ENCODE data around the gene DPP6. TPM values are rescaled to one million over a fixed set of nuclear protein-coding genes. Genes with fewer than 3 reads are reported as not detected.

The DPP6 gene
- total RNA-seq, 1 donor from 2014 or later, result not detected

GRCh38 chr7:154195266-154195665 is 143.1 kb downstream of the DPP6 start:
- H3K36me3 Mint-ChIP-seq (ENCODE audit: unreplicated experiment), result peaks cover 6% of the 10 kb centered on the region
- no peaks in the 10 kb centered on the region for H3K4me1 Mint-ChIP-seq (ENCODE audit: low read depth, unreplicated experiment)
- H3K27ac Mint-ChIP-seq (ENCODE audit: unreplicated experiment), result no peak overlapping the region
- peaks cover 14% of the 10 kb centered on the region for H3K9me3 Mint-ChIP-seq (ENCODE audit: unreplicated experiment)
- no peaks in the 10 kb centered on the region for H3K27me3 Mint-ChIP-seq (ENCODE audit: unreplicated experiment)
- TF ChIP-seq, protein P1, sequence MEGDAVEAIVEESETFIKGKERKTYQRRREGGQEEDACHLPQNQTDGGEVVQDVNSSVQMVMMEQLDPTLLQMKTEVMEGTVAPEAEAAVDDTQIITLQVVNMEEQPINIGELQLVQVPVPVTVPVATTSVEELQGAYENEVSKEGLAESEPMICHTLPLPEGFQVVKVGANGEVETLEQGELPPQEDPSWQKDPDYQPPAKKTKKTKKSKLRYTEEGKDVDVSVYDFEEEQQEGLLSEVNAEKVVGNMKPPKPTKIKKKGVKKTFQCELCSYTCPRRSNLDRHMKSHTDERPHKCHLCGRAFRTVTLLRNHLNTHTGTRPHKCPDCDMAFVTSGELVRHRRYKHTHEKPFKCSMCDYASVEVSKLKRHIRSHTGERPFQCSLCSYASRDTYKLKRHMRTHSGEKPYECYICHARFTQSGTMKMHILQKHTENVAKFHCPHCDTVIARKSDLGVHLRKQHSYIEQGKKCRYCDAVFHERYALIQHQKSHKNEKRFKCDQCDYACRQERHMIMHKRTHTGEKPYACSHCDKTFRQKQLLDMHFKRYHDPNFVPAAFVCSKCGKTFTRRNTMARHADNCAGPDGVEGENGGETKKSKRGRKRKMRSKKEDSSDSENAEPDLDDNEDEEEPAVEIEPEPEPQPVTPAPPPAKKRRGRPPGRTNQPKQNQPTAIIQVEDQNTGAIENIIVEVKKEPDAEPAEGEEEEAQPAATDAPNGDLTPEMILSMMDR (IDR thresholded peaks at IDR 0.05; ENCODE audit: partially characterized antibody, unreplicated experiment), result no peak
- no peak for DNase-seq
- H3K4me3 Mint-ChIP-seq (ENCODE audit: unreplicated experiment), result no peak overlapping the region

- TF ChIP-seq, protein P1 (IDR thresholded peaks at IDR 0.05; ENCODE audit: partially characterized antibody, unreplicated experiment), result no peak
- Mint-ChIP-seq H3K4me3 (ENCODE audit: unreplicated experiment) (no peak overlapping the region), H3K36me3 (ENCODE audit: unreplicated experiment) (peaks cover 6% of the 10 kb centered on the region), H3K27ac (ENCODE audit: unreplicated experiment) (no peak overlapping the region), H3K4me1 (ENCODE audit: low read depth, unreplicated experiment) (no peaks in the 10 kb centered on the region), H3K27me3 (ENCODE audit: unreplicated experiment) (no peaks in the 10 kb centered on the region), H3K9me3 (ENCODE audit: unreplicated experiment) (peaks cover 19% of the 10 kb centered on the region)
- no peak for DNase-seq
Observed at GRCh38 chr7:154198481-154198880, 146.3 kb downstream of the DPP6 start.

DNA sequence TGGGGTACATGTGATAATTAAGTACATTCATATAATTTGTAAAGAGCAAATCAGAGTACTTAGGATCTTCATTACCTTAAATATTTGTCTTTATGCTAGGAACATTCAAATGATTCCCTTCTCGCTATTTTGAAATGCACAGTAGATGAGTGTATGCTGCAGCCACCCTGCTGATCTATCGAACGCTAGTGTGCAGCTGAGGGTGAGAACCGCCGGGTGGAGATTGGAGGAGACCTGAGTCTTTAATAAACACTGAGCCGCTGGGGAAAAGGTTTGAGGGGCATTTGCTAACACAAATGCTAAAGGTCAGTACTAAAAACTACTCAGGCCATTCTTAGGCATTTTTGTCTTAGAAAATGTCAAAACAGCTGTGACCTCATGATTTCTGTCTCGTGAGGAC is 148.0 kb downstream of the DPP6 start:
- peaks cover 2% of the 10 kb centered on the region for H3K27me3 Mint-ChIP-seq (ENCODE audit: unreplicated experiment)
- no peak for DNase-seq
- H3K4me1 Mint-ChIP-seq (ENCODE audit: low read depth, unreplicated experiment), result no peaks in the 10 kb centered on the region
- peaks cover 14% of the 10 kb centered on the region for H3K36me3 Mint-ChIP-seq (ENCODE audit: unreplicated experiment)
- no peak overlapping the region for H3K27ac Mint-ChIP-seq (ENCODE audit: unreplicated experiment)
- no peak overlapping the region for H3K4me3 Mint-ChIP-seq (ENCODE audit: unreplicated experiment)
- TF ChIP-seq, protein P1 (IDR thresholded peaks at IDR 0.05; ENCODE audit: partially characterized antibody, unreplicated experiment), result no peak
- peaks cover 23% of the 10 kb centered on the region for H3K9me3 Mint-ChIP-seq (ENCODE audit: unreplicated experiment)

DNA sequence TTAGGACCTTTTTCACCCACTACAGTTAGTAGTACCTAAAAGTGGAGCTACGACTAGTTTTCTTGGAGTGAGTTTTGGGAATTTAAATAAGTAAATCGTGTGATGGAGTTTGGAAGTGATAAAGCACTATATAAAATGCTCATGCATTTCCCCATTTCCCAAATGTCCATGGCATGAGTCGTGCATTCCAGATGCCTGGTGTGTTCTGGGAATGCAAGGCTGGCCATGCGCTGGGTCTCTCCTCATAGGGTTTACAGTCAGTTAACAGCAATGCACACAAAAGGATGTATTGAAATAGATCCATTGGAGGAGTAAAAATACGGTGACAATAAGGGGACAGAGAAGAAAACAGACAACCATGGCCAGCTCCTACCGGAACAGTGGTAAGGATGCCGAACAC is 149.8 kb downstream of the DPP6 start:
- DNase-seq, result no peak
- Mint-ChIP-seq H3K9me3 (ENCODE audit: unreplicated experiment) (peaks cover 22% of the 10 kb centered on the region), H3K4me3 (ENCODE audit: unreplicated experiment) (no peak overlapping the region), H3K27ac (ENCODE audit: unreplicated experiment) (no peak overlapping the region), H3K36me3 (ENCODE audit: unreplicated experiment) (peaks cover 17% of the 10 kb centered on the region), H3K27me3 (ENCODE audit: unreplicated experiment) (peaks cover 5% of the 10 kb centered on the region), H3K4me1 (ENCODE audit: low read depth, unreplicated experiment) (no peaks in the 10 kb centered on the region)
- TF ChIP-seq, protein P1 (IDR thresholded peaks at IDR 0.05; ENCODE audit: partially characterized antibody, unreplicated experiment), result no peak

DNA sequence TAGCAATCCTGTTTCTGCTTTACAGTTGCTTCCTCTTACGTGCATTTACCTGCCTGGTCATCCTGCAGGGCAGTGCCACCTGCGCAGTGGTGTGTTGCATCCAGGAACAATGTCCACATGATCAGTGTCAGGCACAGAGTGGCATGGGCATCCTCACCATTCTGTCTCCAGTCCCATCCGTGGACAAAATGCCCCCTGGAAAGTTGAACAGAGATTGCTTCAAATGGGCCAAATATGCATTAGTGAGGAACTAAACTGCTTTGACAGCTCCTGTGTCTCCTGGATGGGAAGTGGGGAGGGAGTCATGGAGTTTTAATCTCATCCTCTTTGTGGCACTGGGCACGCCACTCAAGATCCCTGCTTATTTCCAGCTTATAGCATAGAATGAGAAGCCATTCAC is 151.8 kb downstream of the DPP6 start:
- Mint-ChIP-seq H3K4me3 (ENCODE audit: unreplicated experiment) (no peak overlapping the region), H3K27me3 (ENCODE audit: unreplicated experiment) (peaks cover 5% of the 10 kb centered on the region), H3K27ac (ENCODE audit: unreplicated experiment) (no peak overlapping the region), H3K36me3 (ENCODE audit: unreplicated experiment) (peaks cover 21% of the 10 kb centered on the region), H3K4me1 (ENCODE audit: low read depth, unreplicated experiment) (no peaks in the 10 kb centered on the region), H3K9me3 (ENCODE audit: unreplicated experiment) (peaks cover 26% of the 10 kb centered on the region)
- TF ChIP-seq, protein P1 (IDR thresholded peaks at IDR 0.05; ENCODE audit: partially characterized antibody, unreplicated experiment), result no peak
- DNase-seq, result no peak

All from glutamatergic neuron (in vitro differentiated cells).